PC-9 (cell line): ENCODE data around the gene NRM. TPM values are rescaled to one million over a fixed set of nuclear protein-coding genes. Genes with fewer than 3 reads are reported as not detected.
"Not testable (repeated sequence)": the region's sequence is repeated elsewhere in the genome, so short reads cannot be mapped to it uniquely, and the experiment has no call there.

ENCODE experiments used
- BruUV-seq: library from RNA; stranded (reverse); fragments of 400-500 nt; replicated peaks from 2 replicates; lab custom pipeline; 2021; lab: Mats Ljungman, UMichigan
- CTCF ChIA-PET: fragments of 300-600 bp; sonication (Branson Sonifier 250); formaldehyde crosslinking; loops from one replicate; lab custom pipeline; 2022; ENCODE audit warnings: antibody characterized with exemption; lab: Charles Lee
- POLR2A ChIA-PET: fragments of 300-600 bp; sonication (Branson Sonifier 250); formaldehyde crosslinking; loops from one replicate; lab custom pipeline; 2022; ENCODE audit warnings: antibody characterized with exemption; ENCODE audit not compliant: unreplicated experiment; lab: Charles Lee
- DNase-seq, 2 experiments: peaks; one replicate each; pipeline versions ENCODE4 v3.0.0 to v3.0.0-alpha.2; 2015 to 2022; ENCODE audit warnings: mixed read lengths in 1 of 2
- H2AFZ ChIP-seq: fragments of 200-600 bp; sonication (generic); 2 replicates; pipeline ENCODE4 v1.8.1; 2017; ENCODE audit warnings: antibody characterized with exemption
- H3F3A ChIP-seq: fragments of 200-600 bp; sonication (generic); 2 replicates; pipeline ENCODE4 v1.8.1; 2017; ENCODE audit warnings: antibody characterized with exemption, mild to moderate bottlenecking, low read depth; ENCODE audit not compliant: insufficient read depth
- H3K27ac ChIP-seq: fragments of 200-600 bp; sonication (generic); 2 replicates; pipeline ENCODE4 v1.6.1; 2016; ENCODE audit warnings: mixed run types
- H3K27me3 ChIP-seq: fragments of 200-600 bp; sonication (generic); 2 replicates; pipeline ENCODE4 v1.6.1; 2016; ENCODE audit warnings: low read depth, mixed run types; ENCODE audit not compliant: insufficient read depth
- H3K36me3 ChIP-seq: fragments of 200-600 bp; sonication (generic); 2 replicates; pipeline ENCODE4 v1.6.1; 2016; ENCODE audit warnings: low read depth, mixed run types
- H3K4me1 ChIP-seq: fragments of 200-600 bp; sonication (generic); replicated peaks from 2 replicates; pipeline ENCODE4 v1.6.1; 2016; ENCODE audit warnings: mixed run types; ENCODE audit not compliant: insufficient read depth
- H3K4me2 ChIP-seq: fragments of 200-600 bp; sonication (generic); 2 replicates; pipeline ENCODE4 v1.6.1; 2017; ENCODE audit warnings: mixed run types
- H3K4me3 ChIP-seq: fragments of 200-600 bp; sonication (generic); 2 replicates; pipeline ENCODE4 v1.6.1; 2016; ENCODE audit warnings: mixed run types
- H3K79me2 ChIP-seq: fragments of 200-600 bp; sonication (generic); 2 replicates; pipeline ENCODE4 v1.6.1; 2017; ENCODE audit warnings: low read depth, mixed run types
- H3K9me2 ChIP-seq: fragments of 200-600 bp; sonication (generic); 2 replicates; pipeline ENCODE4 v1.8.1; 2017; ENCODE audit warnings: mild to moderate bottlenecking; ENCODE audit not compliant: insufficient read depth
- H3K9me3 ChIP-seq: fragments of 200-600 bp; sonication (generic); 2 replicates; pipeline ENCODE4 v1.8.1; 2016; ENCODE audit warnings: low read depth; ENCODE audit not compliant: insufficient read depth
- H4K20me1 ChIP-seq: fragments of 200-600 bp; sonication (generic); 2 replicates; pipeline ENCODE4 v1.8.1; 2017; ENCODE audit not compliant: insufficient read depth
- CTCF ChIP-seq: fragments of 200-600 bp; sonication (generic); conservative IDR thresholded peaks from 2 replicates; pipeline ENCODE4 v1.6.1; 2017; ENCODE audit warnings: mixed run types, antibody characterized with exemption, mild to moderate bottlenecking, moderate library complexity
- EZH2 ChIP-seq: fragments of 200-600 bp; sonication (generic); IDR thresholded peaks from 2 replicates; pipeline ENCODE4 v1.8.0; 2017; ENCODE audit warnings: antibody characterized with exemption, low read depth
- intact Hi-C: fragments of 100-400 bp; cut with micrococcal nuclease; formaldehyde crosslinking; loops from one replicate; pipeline ENCODE4 v1.10.0; 2022; ENCODE audit not compliant: unreplicated experiment
- total RNA-seq: library from RNA; stranded (reverse); gene quantifications from 2 replicates; pipeline ENCODE4 v1.2.3, GENCODE V29; 2021

The NRM gene
- total RNA-seq, 1 experiment from 2014 or later: 38.3 TPM

DNA sequence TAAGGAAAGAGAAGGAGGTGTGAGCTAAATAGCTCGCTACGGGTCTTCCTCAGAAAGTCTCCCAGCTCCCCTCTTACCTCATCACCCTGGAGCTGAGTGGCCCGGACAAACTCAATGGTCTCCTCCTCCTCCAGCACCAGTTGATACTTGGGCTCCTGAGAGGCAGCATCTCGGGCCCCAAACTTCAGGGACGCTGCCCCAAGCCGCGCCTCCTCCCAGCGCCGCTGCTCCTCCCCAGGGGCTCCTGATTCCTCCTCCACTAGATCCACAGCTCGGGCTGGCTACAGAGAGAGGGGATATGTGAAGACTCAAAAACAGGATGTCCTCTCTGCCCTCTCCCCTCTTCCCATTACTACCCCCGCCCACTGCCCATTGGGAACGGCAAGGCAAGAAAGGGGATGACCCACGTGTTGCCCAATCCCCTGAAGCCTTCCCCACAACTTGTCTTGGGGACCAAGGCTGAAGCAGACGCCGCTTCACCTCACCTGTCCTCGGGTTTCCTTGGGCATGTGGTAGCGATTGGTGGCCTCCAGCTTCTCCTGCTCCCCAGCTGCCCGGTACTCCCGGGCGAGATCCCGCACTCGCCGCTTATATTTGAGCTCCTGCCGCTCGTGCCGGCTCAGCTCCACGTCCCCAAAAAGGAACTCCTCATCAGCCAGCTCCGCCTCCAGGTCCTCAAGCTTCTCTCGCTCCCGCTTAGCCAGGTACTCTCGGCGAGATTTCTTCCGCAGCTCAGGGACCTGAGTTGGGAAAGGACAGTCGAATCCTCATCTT, 25.6 kb downstream of the NRM start:
- H3K4me1 ChIP-seq: no peaks in the 10 kb centered on the region
- ChIA-PET CTCF (no interaction called here), POLR2A (interaction anchor here (0.6 kb wide), 1 partner anchor 35 kb away, joined by 4 read pairs; no protein-coding TSS in a partner anchor)
- H3K27ac ChIP-seq: no peak overlapping the region
- H3K79me2 ChIP-seq: no peaks in the 10 kb centered on the region
- H3K27me3 ChIP-seq: no peaks in the 10 kb centered on the region
- TSS peak; percentile 9 for BruUV-seq
- no peak for TF ChIP-seq EZH2
- H2AFZ ChIP-seq: no peak overlapping the region
- H3K36me3 ChIP-seq: peaks cover 23% of the 10 kb centered on the region; the same call in 1 of the 2 replicates
- no peak overlapping the region for H3K4me3 ChIP-seq
- H3K9me2 ChIP-seq: no peaks in the 10 kb centered on the region
- no peak for DNase-seq
- intact Hi-C loops: no loop called here
- no peaks in the 10 kb centered on the region for H3K9me3 ChIP-seq
- no peaks in the 10 kb centered on the region; the same call in 1 of the 2 replicates for H3F3A ChIP-seq
- H4K20me1 ChIP-seq: no peaks in the 10 kb centered on the region; the same call in 1 of the 2 replicates
- no peak overlapping the region for H3K4me2 ChIP-seq

DNA sequence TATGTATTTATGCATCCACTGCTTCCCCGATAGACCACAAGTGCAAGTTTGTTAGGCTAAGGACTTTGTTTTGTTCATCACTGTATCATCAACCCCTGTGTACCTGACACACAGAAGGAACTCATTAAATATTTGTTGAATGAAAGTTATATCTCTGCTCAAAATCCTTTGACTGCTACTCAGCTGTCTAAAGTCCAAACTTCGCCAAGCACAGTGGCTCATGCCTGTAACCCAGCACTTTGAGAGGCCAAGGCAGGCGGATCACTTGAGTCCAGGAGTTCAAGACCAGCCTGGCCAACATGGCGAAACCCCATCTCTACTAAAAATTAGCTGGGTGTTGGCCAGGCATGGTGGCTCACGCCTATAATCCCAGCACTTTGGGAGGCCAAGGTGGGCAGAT, 32.9 kb downstream of the NRM start:
- H4K20me1 ChIP-seq, BruUV-seq, H3K4me2 ChIP-seq, H2AFZ ChIP-seq, POLR2A ChIA-PET, H3K4me1 ChIP-seq, H3K9me2 ChIP-seq, H3K27me3 ChIP-seq, DNase-seq, H3K9me3 ChIP-seq, H3K4me3 ChIP-seq, H3K79me2 ChIP-seq, H3K27ac ChIP-seq, CTCF ChIA-PET, intact Hi-C loops, H3F3A ChIP-seq: not testable (repeated sequence)
- peaks cover 17% of the 10 kb centered on the region for H3K36me3 ChIP-seq

DNA sequence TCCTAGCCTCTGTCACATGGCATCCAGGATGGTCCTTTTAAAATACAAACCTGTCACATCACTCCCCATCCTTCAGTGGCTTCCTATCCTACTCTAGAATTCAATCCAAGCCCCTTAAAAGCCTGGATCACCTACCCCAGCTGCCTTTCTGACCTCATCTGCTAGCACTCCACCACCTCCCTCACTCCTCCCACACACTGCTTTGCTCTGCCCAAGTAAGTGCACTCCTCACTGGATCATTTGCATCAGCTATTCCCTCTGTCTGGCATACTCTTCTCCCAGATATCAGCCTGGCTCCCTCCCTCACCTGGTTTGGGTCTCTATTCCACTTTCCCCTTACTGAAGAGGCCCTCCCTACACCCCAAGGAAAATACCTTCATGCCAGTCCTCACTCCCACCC, 33.3 kb downstream of the NRM start:
- Histone ChIP-seq H3K27ac (no peak overlapping the region), H3K9me2 (no peaks in the 10 kb centered on the region), H2AFZ (no peak overlapping the region), H3F3A (peaks cover 8% of the 10 kb centered on the region; the same call in 1 of the 2 replicates), H3K79me2 (no peaks in the 10 kb centered on the region), H4K20me1 (no peaks in the 10 kb centered on the region), H3K36me3 (peaks cover 16% of the 10 kb centered on the region), H3K9me3 (no peaks in the 10 kb centered on the region), H3K4me1 (no peaks in the 10 kb centered on the region), H3K4me2 (no peak overlapping the region), H3K4me3 (no peak overlapping the region), H3K27me3 (no peaks in the 10 kb centered on the region)
- no peak for TF ChIP-seq EZH2
- no peak for TF ChIP-seq CTCF
- ChIA-PET CTCF (no interaction called here), POLR2A (no interaction called here)
- intact Hi-C loops: no loop called here
- no peak for DNase-seq
- no TSS peak for BruUV-seq

DNA sequence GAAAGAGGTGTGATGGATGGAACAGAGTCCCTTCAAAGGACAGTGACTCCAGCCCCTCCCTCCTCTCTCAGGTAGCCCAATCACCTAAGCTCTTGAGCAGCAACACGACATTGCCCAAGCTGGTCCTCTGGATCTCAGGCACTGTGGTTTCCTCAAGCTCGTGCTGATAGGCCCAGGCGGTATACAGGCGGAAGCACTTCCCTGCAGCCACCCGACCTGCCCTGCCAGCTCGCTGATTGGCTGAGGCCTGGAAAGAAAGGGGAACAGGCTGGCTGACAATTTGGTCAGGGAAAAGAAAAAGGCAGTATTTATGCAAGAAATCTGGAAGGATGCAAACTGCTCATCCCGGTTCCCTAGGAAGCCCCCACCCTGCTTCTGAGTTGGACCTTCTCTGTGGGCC, 34.3 kb downstream of the NRM start:
- Histone ChIP-seq H3K9me2 (no peaks in the 10 kb centered on the region), H3F3A (peaks cover 15% of the 10 kb centered on the region; the same call in 1 of the 2 replicates), H3K4me1 (no peaks in the 10 kb centered on the region), H3K4me2 (no peak overlapping the region), H3K36me3 (peaks cover 11% of the 10 kb centered on the region), H3K27ac (no peak overlapping the region), H3K9me3 (no peaks in the 10 kb centered on the region), H4K20me1 (no peaks in the 10 kb centered on the region), H3K4me3 (no peak overlapping the region), H3K79me2 (no peaks in the 10 kb centered on the region), H2AFZ (no peak overlapping the region), H3K27me3 (no peaks in the 10 kb centered on the region)
- no TSS peak for BruUV-seq
- CTCF ChIA-PET: interaction anchor here (0.5 kb wide), 1 partner anchor 459 kb away, joined by 4 read pairs; no protein-coding TSS in a partner anchor
- no peak for DNase-seq
- intact Hi-C loops: no loop called here
- POLR2A ChIA-PET: interaction anchor here (0.6 kb wide), 1 partner anchor 85 kb away, joined by 3 read pairs; the partner anchor contains the start of gene ABCF1
- TF ChIP-seq CTCF (no peak), EZH2 (no peak)
